ENCODE results near the gene KCNG1. TPM values are rescaled to one million over a fixed set of nuclear protein-coding genes. Genes with fewer than 3 reads are reported as not detected.
"Not testable (repeated sequence)": the region's sequence is repeated elsewhere in the genome, so short reads cannot be mapped to it uniquely, and the experiment has no call there.

The KCNG1 gene
- total RNA-seq, 2 donors from 2014 or later = 4.9 to 6.2 TPM

- ATAC-seq (no peak), DNase-seq (no peak)
- Histone ChIP-seq H3K4me1 (no peaks in the 10 kb centered on the region), H3K4me3 (no peak overlapping the region), H3K27me3 (no peaks in the 10 kb centered on the region), H3K27ac (no peak overlapping the region), H3K9me3 (peaks cover 0 to 6% (median 0%) of the 10 kb centered on the region in 3 donors), H3K36me3 (replicated peaks in 1 of 2; ENCODE audit: insufficient read depth in 1 of 2, low read depth in 2 of 2) (no peaks in the 10 kb centered on the region)
- intact Hi-C loops (cut with DNase I) = no loop called here
- WGBS, 2 donors = 65 to 68% methylated on average over 9 of the region's 9 CpGs
- TF ChIP-seq, protein P1, sequence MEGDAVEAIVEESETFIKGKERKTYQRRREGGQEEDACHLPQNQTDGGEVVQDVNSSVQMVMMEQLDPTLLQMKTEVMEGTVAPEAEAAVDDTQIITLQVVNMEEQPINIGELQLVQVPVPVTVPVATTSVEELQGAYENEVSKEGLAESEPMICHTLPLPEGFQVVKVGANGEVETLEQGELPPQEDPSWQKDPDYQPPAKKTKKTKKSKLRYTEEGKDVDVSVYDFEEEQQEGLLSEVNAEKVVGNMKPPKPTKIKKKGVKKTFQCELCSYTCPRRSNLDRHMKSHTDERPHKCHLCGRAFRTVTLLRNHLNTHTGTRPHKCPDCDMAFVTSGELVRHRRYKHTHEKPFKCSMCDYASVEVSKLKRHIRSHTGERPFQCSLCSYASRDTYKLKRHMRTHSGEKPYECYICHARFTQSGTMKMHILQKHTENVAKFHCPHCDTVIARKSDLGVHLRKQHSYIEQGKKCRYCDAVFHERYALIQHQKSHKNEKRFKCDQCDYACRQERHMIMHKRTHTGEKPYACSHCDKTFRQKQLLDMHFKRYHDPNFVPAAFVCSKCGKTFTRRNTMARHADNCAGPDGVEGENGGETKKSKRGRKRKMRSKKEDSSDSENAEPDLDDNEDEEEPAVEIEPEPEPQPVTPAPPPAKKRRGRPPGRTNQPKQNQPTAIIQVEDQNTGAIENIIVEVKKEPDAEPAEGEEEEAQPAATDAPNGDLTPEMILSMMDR (IDR thresholded peaks at IDR 0.05) = no peak
- TF ChIP-seq POLR2A (IDR thresholded peaks at IDR 0.05) = no peak
These were observed 23.4 kb upstream of the KCNG1 start for GRCh38 chr20:51046021-51046985.

- intact Hi-C loops (cut with DNase I); DNase-seq; H3K4me1 ChIP-seq; H3K27ac ChIP-seq; H3K9me3 ChIP-seq; ATAC-seq; H3K27me3 ChIP-seq; H3K4me3 ChIP-seq; H3K36me3 ChIP-seq (replicated peaks in 1 of 2; ENCODE audit: insufficient read depth in 1 of 2, low read depth in 2 of 2): not testable (repeated sequence)
- 58 to 71% methylated on average over 9 of the region's 9 CpGs for WGBS, 2 donors
These were observed 22.6 kb upstream of the KCNG1 start for GRCh38 chr20:51045492-51045891.

DNA sequence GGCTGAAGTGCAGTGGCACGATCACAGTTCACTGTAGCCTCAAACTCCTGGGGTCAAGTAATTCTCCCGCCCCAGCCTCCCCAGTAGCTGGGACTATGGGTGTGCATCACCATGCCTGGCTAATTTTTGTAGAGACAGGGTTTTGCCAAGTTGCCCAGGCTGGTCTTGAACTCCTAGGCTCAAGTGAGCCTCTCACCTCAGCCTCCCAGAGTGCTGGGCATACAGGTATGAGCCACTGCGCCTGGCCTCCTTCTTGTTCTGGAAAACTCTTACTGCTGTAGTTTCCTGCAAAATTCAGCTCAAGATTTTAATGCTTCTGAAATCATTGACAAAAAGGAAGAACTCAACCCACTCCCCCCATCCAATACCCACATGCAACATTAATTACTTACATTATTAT is 21.9 kb upstream of the KCNG1 start:
- no peaks in the 10 kb centered on the region for H3K27me3 ChIP-seq
- DNase-seq = no peak
- H3K36me3 ChIP-seq (replicated peaks in 1 of 2; ENCODE audit: insufficient read depth in 1 of 2, low read depth in 2 of 2) = no peaks in the 10 kb centered on the region
- no peak overlapping the region for H3K4me3 ChIP-seq
- TF ChIP-seq POLR2A (IDR thresholded peaks at IDR 0.05) = no peak
- TF ChIP-seq, protein P1 (IDR thresholded peaks at IDR 0.05) = no peak
- intact Hi-C loops (cut with DNase I) = no loop called here
- ATAC-seq = no peak
- 76 to 80% methylated on average over 3 of the region's 3 CpGs for WGBS, 2 donors
- H3K9me3 ChIP-seq = peaks cover 0 to 6% (median 0%) of the 10 kb centered on the region in 3 donors
- H3K27ac ChIP-seq = no peak overlapping the region
- H3K4me1 ChIP-seq = no peaks in the 10 kb centered on the region

DNA sequence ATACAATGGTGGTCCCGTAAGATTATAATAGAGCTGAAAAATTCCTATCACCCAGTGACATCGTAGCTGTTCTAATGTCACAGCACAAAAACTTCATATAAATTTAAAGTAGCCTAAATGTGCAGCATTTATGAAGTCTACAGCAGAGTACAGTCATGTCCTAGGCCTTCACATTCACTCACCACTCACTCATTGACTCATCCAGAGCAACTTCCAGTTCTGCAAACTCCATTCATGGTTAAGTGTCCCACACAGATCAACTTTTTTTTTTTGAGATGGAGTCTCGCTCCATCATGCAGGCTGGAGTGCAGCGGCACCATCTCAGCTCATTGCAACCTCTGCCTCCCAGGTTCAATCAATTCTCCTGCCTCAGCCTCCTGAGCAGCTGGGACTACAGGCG is 20.9 kb upstream of the KCNG1 start:
- no peak for ATAC-seq
- no peak for DNase-seq
- 82% methylated on average over 5 of the region's 5 CpGs for WGBS, 2 donors
- TF ChIP-seq, protein P1 (IDR thresholded peaks at IDR 0.05) = no peak
- H3K27me3 ChIP-seq = no peaks in the 10 kb centered on the region
- no peaks in the 10 kb centered on the region for H3K4me1 ChIP-seq
- no peak overlapping the region for H3K27ac ChIP-seq
- H3K36me3 ChIP-seq (replicated peaks in 1 of 2; ENCODE audit: insufficient read depth in 1 of 2, low read depth in 2 of 2) = no peaks in the 10 kb centered on the region
- H3K4me3 ChIP-seq = no peak overlapping the region
- H3K9me3 ChIP-seq = peaks cover 0 to 6% (median 0%) of the 10 kb centered on the region in 3 donors
- intact Hi-C loops (cut with DNase I) = no loop called here

DNA sequence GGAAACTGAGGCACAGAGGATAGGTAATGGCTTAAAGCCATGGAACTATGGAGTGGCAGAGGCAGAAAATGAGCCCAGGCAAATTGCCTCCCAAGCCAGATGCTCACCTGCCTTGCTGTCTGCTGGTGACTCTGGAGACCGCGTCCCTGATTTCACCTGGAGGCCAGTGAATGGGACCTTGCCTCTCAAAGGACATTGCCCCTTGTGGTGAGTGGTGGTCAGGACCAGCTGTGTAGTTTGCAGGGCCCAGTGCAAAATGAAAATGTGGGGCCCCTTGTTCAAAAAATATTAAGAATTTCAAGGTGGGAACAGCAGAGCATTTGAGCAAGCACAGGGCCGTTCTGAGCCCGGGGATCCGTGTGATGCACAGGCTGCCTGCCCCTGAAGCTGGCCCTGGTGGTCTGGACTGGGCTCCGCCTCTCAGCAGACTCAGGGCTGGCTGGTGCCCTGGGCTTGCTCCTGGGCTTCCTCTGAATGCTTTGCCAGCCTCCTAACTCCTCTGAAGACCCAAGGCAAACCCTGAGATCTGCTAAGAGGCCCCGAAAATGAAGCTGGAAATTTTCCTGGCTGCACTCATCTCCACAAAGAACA is 19.8 kb upstream of the KCNG1 start:
- TF ChIP-seq, protein P1 (IDR thresholded peaks at IDR 0.05) = no peak
- TF ChIP-seq POLR2A (IDR thresholded peaks at IDR 0.05) = no peak
- 62 to 65% methylated on average over 6 to 7 of the region's 7 CpGs for WGBS, 2 donors
- no peak for DNase-seq
- no peak overlapping the region for H3K27ac ChIP-seq
- no peaks in the 10 kb centered on the region for H3K36me3 ChIP-seq (replicated peaks in 1 of 2; ENCODE audit: insufficient read depth in 1 of 2, low read depth in 2 of 2)
- no peaks in the 10 kb centered on the region for H3K4me1 ChIP-seq
- no peaks in the 10 kb centered on the region for H3K27me3 ChIP-seq
- intact Hi-C loops (cut with DNase I) = no loop called here
- no peak overlapping the region for H3K4me3 ChIP-seq
- ATAC-seq = no peak
- H3K9me3 ChIP-seq = peaks cover 0 to 6% (median 0%) of the 10 kb centered on the region in 3 donors

Measured in body of pancreas (tissue), 4 donors.